ENCODE results near the gene PTPN14. TPM values are rescaled to one million over a fixed set of nuclear protein-coding genes. Genes with fewer than 3 reads are reported as not detected.

Gene PTPN14
- total RNA-seq, 6 donors from 2014 or later = 15.4 to 42.9 (median 27.0) TPM

GRCh38 chr1:214317734-214318133, 233.7 kb downstream of the PTPN14 start:
- DNase-seq (no peak), ATAC-seq (ENCODE audit: low FRiP score in 2 of 2) (no peak)
- WGBS, 2 donors = 85 to 86% methylated on average over 5 of the region's 5 CpGs
- H3K27ac ChIP-seq = no peak overlapping the region
- TF ChIP-seq EP300 (IDR thresholded peaks at IDR 0.05) = no peak
- TF ChIP-seq CTCF (IDR thresholded peaks at IDR 0.05) = no peak
- TF ChIP-seq POLR2AphosphoS5 (IDR thresholded peaks at IDR 0.05) = no peak
- no peaks in the 10 kb centered on the region for H3K4me1 ChIP-seq
- H3K27me3 ChIP-seq = no peaks in the 10 kb centered on the region
- H3K36me3 ChIP-seq = peaks cover 0 to 35% (median 0%) of the 10 kb centered on the region in 4 donors
- no peaks in the 10 kb centered on the region for H3K9me3 ChIP-seq
- H3K4me3 ChIP-seq = no peak overlapping the region

GRCh38 chr1:214317300-214317699, 234.1 kb downstream of the PTPN14 start:
- DNase-seq (no peak), ATAC-seq (ENCODE audit: low FRiP score in 2 of 2) (no peak)
- no peak overlapping the region for H3K27ac ChIP-seq
- H3K36me3 ChIP-seq = peaks cover 0 to 35% (median 0%) of the 10 kb centered on the region in 4 donors
- no peak for TF ChIP-seq POLR2A (IDR thresholded peaks at IDR 0.05)
- TF ChIP-seq EP300 (IDR thresholded peaks at IDR 0.05) = no peak
- no peak for TF ChIP-seq POLR2AphosphoS5 (IDR thresholded peaks at IDR 0.05)
- no peak for TF ChIP-seq CTCF (IDR thresholded peaks at IDR 0.05)
- WGBS, 2 donors = 74 to 77% methylated on average over 4 of the region's 4 CpGs
- no peak overlapping the region for H3K4me3 ChIP-seq
- H3K27me3 ChIP-seq = no peaks in the 10 kb centered on the region
- no peaks in the 10 kb centered on the region for H3K4me1 ChIP-seq
- H3K9me3 ChIP-seq = no peaks in the 10 kb centered on the region

- no peak for DNase-seq
- Histone ChIP-seq H3K9me3 (no peaks in the 10 kb centered on the region), H3K36me3 (peaks cover 0 to 35% (median 0%) of the 10 kb centered on the region in 4 donors), H3K27ac (no peak overlapping the region), H3K27me3 (no peaks in the 10 kb centered on the region), H3K4me3 (no peak overlapping the region), H3K4me1 (no peaks in the 10 kb centered on the region)
- 82 to 91% methylated on average over 5 of the region's 5 CpGs for WGBS, 2 donors
- no peak for ATAC-seq (ENCODE audit: low FRiP score in 2 of 2)
- TF ChIP-seq POLR2A (IDR thresholded peaks at IDR 0.05) (no peak), EP300 (IDR thresholded peaks at IDR 0.05) (no peak), CTCF (IDR thresholded peaks at IDR 0.05) (no peak), POLR2AphosphoS5 (IDR thresholded peaks at IDR 0.05) (no peak)
Measured at GRCh38 chr1:214316593-214316992, 234.8 kb downstream of the PTPN14 start.

GRCh38 chr1:214314178-214314843, 237.1 kb downstream of the PTPN14 start:
- WGBS, 2 donors = 90 to 92% methylated on average over 5 of the region's 5 CpGs
- ATAC-seq (ENCODE audit: low FRiP score in 2 of 2) = no peak
- H3K36me3 ChIP-seq = peaks cover 0 to 29% (median 0%) of the 10 kb centered on the region in 4 donors
- TF ChIP-seq CTCF (IDR thresholded peaks at IDR 0.05) (no peak), POLR2AphosphoS5 (IDR thresholded peaks at IDR 0.05) (no peak), EP300 (IDR thresholded peaks at IDR 0.05) (no peak), POLR2A (IDR thresholded peaks at IDR 0.05) (no peak)
- no peak overlapping the region for H3K4me3 ChIP-seq
- no peak overlapping the region for H3K27ac ChIP-seq
- H3K9me3 ChIP-seq = no peaks in the 10 kb centered on the region
- H3K27me3 ChIP-seq = no peaks in the 10 kb centered on the region
- H3K4me1 ChIP-seq = peaks cover 0 to 11% (median 3%) of the 10 kb centered on the region in 4 donors
- DNase-seq = no peak

GRCh38 chr1:214312530-214313051, 238.8 kb downstream of the PTPN14 start:
- DNase-seq = no peak
- peak in 1 of 2 donors; percentile 17 for ATAC-seq (ENCODE audit: low FRiP score in 2 of 2)
- WGBS, 2 donors = 91 to 92% methylated on average over 10 of the region's 10 CpGs
- H3K27ac ChIP-seq = no peak overlapping the region
- TF ChIP-seq EP300 (IDR thresholded peaks at IDR 0.05) (no peak), CTCF (IDR thresholded peaks at IDR 0.05) (no peak), POLR2AphosphoS5 (IDR thresholded peaks at IDR 0.05) (no peak), POLR2A (IDR thresholded peaks at IDR 0.05) (no peak)
- no peak overlapping the region for H3K4me3 ChIP-seq
- H3K4me1 ChIP-seq = peaks cover 0 to 11% (median 3%) of the 10 kb centered on the region in 4 donors
- H3K27me3 ChIP-seq = no peaks in the 10 kb centered on the region
- H3K9me3 ChIP-seq = no peaks in the 10 kb centered on the region
- H3K36me3 ChIP-seq = peaks cover 0 to 17% (median 0%) of the 10 kb centered on the region in 4 donors

Measured in upper lobe of left lung (tissue), 6 donors.